22Rv1 (cell line): ENCODE results near the gene ERG.

Experiments
- CTCF ChIP-seq: fragments of 450-650 bp; IDR thresholded peaks from 2 replicates; pipeline ENCODE4 v1.5.1; 2017; ENCODE audit warnings: mild to moderate bottlenecking
- ZFX ChIP-seq: fragments of 450-650 bp; IDR thresholded peaks from 2 replicates; pipeline ENCODE4 v1.6.1; 2017; ENCODE audit warnings: antibody characterized with exemption, borderline replicate concordance

GRCh38 chr21:38489271-38489652 is 9.0 kb downstream of the ERG start:
- TF ChIP-seq CTCF (no peak), ZFX (no peak)
